ENCODE data around the gene TSPAN14. TPM values are rescaled to one million over a fixed set of nuclear protein-coding genes. Genes with fewer than 3 reads are reported as not detected.
A peak's percentile ranks its signal among the peaks of the same experiment; 100 is the strongest.

The TSPAN14 gene
- polyA plus RNA-seq, 4 donors: 7.4 to 69.4 (median 32.4) TPM

DNA sequence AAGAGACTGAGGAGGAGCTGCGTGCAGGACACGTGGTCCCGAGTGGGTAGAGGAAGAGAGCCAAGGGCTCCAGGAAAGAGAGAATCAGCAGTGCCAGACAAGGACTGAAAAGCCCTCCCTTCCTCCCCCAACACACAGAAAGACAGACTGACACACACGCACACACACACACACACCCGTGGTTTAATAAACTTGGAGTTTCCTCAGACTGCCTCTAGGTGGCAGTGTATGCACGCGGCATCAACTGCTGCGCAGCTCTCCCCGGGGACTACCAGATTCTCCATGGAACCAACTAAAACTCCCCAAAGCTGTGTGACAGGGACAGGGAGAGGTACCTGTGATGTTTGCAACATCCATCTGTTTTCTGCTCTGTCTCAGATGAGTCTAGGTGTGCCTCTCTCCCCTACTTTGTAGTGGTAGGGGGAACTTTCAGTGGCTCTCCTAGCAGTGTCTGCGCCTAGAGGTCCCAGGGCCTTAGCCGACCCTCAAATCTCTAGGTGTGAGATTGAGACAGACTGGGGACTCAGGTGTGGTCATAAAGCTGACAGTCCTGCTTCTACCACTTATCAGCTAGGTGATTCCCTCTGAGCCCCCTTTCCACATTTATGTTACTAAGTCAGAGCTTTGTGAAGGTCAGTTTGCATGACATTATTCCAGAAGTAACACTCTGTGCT, 9.3 kb upstream of the TSPAN14 start:
- Histone ChIP-seq H3K27me3 (ENCODE audit: control insufficient read depth in 3 of 3, insufficient read depth in 3 of 3, low read length in 3 of 3) (no peaks in the 10 kb centered on the region), H3K9me3 (ENCODE audit: control insufficient read depth in 2 of 2, insufficient read depth in 1 of 2, low read depth in 1 of 2, low read length in 1 of 2) (no peaks in the 10 kb centered on the region), H3K4me3 (ENCODE audit: low read depth in 1 of 3, low read length in 3 of 3) (no peak overlapping the region), H3K36me3 (ENCODE audit: control insufficient read depth in 3 of 3, insufficient read depth in 2 of 3, low read depth in 1 of 3, low read length in 3 of 3) (no peaks in the 10 kb centered on the region), H3K27ac (ENCODE audit: low read depth in 1 of 3, low read length in 2 of 3) (no peak overlapping the region), H3K4me1 (ENCODE audit: control insufficient read depth in 3 of 3, insufficient read depth in 2 of 3, low read depth in 1 of 3, low read length in 2 of 3) (peaks cover 0 to 8% (median 0%) of the 10 kb centered on the region in 3 donors)
- no peak for FAIRE-seq
- DNase-seq: peak; percentile 64 to 72
- WGBS, 3 donors: 18 to 22% (median 19%) methylated on average over 11 of the region's 11 CpGs

DNA sequence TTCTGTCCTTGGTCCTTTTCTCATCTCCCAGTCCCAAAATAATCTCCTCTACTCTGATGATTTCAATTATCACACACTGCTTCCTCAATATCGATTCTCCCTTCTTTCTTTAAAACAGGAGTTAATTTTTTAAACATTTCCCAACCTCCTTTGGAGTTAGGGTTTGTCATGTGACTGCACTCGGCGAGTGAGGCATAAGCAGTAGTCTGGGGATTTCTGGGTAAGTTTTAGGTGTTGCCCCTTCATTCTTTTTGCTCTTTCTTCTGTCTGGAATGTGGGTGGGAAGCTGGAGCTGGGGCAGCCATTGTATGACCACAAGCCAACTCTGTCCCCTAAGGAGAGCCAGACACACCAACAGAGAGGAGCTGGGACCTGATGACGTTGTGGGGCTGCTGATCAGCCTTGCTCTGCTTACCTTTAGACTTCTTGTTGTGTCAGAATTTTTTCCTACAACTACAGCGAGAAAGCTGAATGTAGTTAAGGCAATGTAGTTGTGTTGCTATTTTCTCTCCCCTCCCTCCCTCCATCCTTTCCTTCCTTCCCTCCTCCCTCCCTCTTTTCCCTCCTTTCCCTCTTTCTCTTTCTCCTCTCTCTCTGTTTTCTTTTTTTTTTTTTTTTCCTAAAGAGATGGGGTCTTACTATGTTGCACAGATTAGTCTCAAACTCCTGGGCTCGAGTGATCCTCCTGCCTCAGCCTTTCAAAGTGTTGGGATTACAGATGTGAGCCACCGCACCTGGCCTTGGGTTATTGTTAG, 6.5 kb upstream of the TSPAN14 start:
- no peak for FAIRE-seq
- WGBS, 3 donors: 64 to 77% (median 76%) methylated on average over 7 of the region's 7 CpGs
- no peak for DNase-seq
- Histone ChIP-seq H3K27me3 (ENCODE audit: control insufficient read depth in 3 of 3, insufficient read depth in 3 of 3, low read length in 3 of 3) (no peaks in the 10 kb centered on the region), H3K27ac (ENCODE audit: low read depth in 1 of 3, low read length in 2 of 3) (no peak overlapping the region), H3K36me3 (ENCODE audit: control insufficient read depth in 3 of 3, insufficient read depth in 2 of 3, low read depth in 1 of 3, low read length in 3 of 3) (no peaks in the 10 kb centered on the region), H3K9me3 (ENCODE audit: control insufficient read depth in 2 of 2, insufficient read depth in 1 of 2, low read depth in 1 of 2, low read length in 1 of 2) (no peaks in the 10 kb centered on the region), H3K4me1 (ENCODE audit: control insufficient read depth in 3 of 3, insufficient read depth in 2 of 3, low read depth in 1 of 3, low read length in 2 of 3) (peaks cover 0 to 10% (median 0%) of the 10 kb centered on the region in 3 donors), H3K4me3 (ENCODE audit: low read depth in 1 of 3, low read length in 3 of 3) (no peak overlapping the region)

- Histone ChIP-seq H3K27ac (ENCODE audit: low read depth in 1 of 3, low read length in 2 of 3) (no peak overlapping the region), H3K36me3 (ENCODE audit: control insufficient read depth in 3 of 3, insufficient read depth in 2 of 3, low read depth in 1 of 3, low read length in 3 of 3) (no peaks in the 10 kb centered on the region), H3K27me3 (ENCODE audit: control insufficient read depth in 3 of 3, insufficient read depth in 3 of 3, low read length in 3 of 3) (no peaks in the 10 kb centered on the region), H3K4me3 (ENCODE audit: low read depth in 1 of 3, low read length in 3 of 3) (no peak overlapping the region), H3K4me1 (ENCODE audit: control insufficient read depth in 3 of 3, insufficient read depth in 2 of 3, low read depth in 1 of 3, low read length in 2 of 3) (peaks cover 0 to 14% (median 0%) of the 10 kb centered on the region in 3 donors), H3K9me3 (ENCODE audit: control insufficient read depth in 2 of 2, insufficient read depth in 1 of 2, low read depth in 1 of 2, low read length in 1 of 2) (no peaks in the 10 kb centered on the region)
- 96 to 97% (median 96%) methylated on average over 4 of the region's 4 CpGs for WGBS, 3 donors
- FAIRE-seq: no peak
- no peak for DNase-seq
These were observed 5.7 kb upstream of the TSPAN14 start for GRCh38 chr10:80448209-80448942.

GRCh38 chr10:80449520-80449919, 4.6 kb upstream of the TSPAN14 start:
- H3K27ac ChIP-seq (ENCODE audit: low read depth in 1 of 3, low read length in 2 of 3): peak overlapping the region in 1 of 3 donors; percentile 33
- FAIRE-seq (no peak), DNase-seq (peak in 1 of 2 donors; percentile 43)
- no peaks in the 10 kb centered on the region for H3K27me3 ChIP-seq (ENCODE audit: control insufficient read depth in 3 of 3, insufficient read depth in 3 of 3, low read length in 3 of 3)
- H3K9me3 ChIP-seq (ENCODE audit: control insufficient read depth in 2 of 2, insufficient read depth in 1 of 2, low read depth in 1 of 2, low read length in 1 of 2): no peaks in the 10 kb centered on the region
- WGBS, 3 donors: 46 to 66% (median 59%) methylated on average over 2 of the region's 2 CpGs
- H3K4me1 ChIP-seq (ENCODE audit: control insufficient read depth in 3 of 3, insufficient read depth in 2 of 3, low read depth in 1 of 3, low read length in 2 of 3): peaks cover 0 to 17% (median 0%) of the 10 kb centered on the region in 3 donors
- H3K4me3 ChIP-seq (ENCODE audit: low read depth in 1 of 3, low read length in 3 of 3): no peak overlapping the region
- H3K36me3 ChIP-seq (ENCODE audit: control insufficient read depth in 3 of 3, insufficient read depth in 2 of 3, low read depth in 1 of 3, low read length in 3 of 3): no peaks in the 10 kb centered on the region

GRCh38 chr10:80451132-80451531, 3.0 kb upstream of the TSPAN14 start:
- Histone ChIP-seq H3K27ac (ENCODE audit: low read depth in 1 of 3, low read length in 2 of 3) (no peak overlapping the region), H3K4me3 (ENCODE audit: low read depth in 1 of 3, low read length in 3 of 3) (no peak overlapping the region), H3K27me3 (ENCODE audit: control insufficient read depth in 3 of 3, insufficient read depth in 3 of 3, low read length in 3 of 3) (no peaks in the 10 kb centered on the region), H3K9me3 (ENCODE audit: control insufficient read depth in 2 of 2, insufficient read depth in 1 of 2, low read depth in 1 of 2, low read length in 1 of 2) (no peaks in the 10 kb centered on the region), H3K36me3 (ENCODE audit: control insufficient read depth in 3 of 3, insufficient read depth in 2 of 3, low read depth in 1 of 3, low read length in 3 of 3) (no peaks in the 10 kb centered on the region), H3K4me1 (ENCODE audit: control insufficient read depth in 3 of 3, insufficient read depth in 2 of 3, low read depth in 1 of 3, low read length in 2 of 3) (peaks cover 0 to 26% (median under 1%) of the 10 kb centered on the region in 3 donors)
- DNase-seq (no peak), FAIRE-seq (no peak)
- 94 to 100% (median 95%) methylated on average over 1 of the region's 1 CpG for WGBS, 3 donors

DNA sequence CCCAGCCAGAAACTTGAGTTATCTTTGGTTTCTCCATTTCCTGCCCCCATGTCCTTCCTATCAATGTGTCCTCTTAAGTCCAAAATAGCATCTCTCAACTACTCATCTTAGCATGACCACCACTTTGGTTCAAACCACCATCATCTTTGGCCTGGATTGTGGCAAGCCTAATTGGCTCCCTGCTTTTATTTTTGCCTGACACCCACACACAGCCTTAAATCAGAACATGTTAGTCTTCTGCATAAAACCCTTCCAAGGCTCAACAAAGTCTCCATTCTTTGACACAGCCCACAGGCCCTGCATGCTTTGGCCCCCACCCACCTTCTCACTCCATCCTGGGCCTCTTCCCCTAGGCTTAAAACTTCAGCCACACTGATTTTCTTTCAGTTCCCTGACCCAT, 2.0 kb upstream of the TSPAN14 start:
- no peak overlapping the region for H3K27ac ChIP-seq (ENCODE audit: low read depth in 1 of 3, low read length in 2 of 3)
- no peaks in the 10 kb centered on the region for H3K9me3 ChIP-seq (ENCODE audit: control insufficient read depth in 2 of 2, insufficient read depth in 1 of 2, low read depth in 1 of 2, low read length in 1 of 2)
- FAIRE-seq (no peak), DNase-seq (no peak)
- H3K36me3 ChIP-seq (ENCODE audit: control insufficient read depth in 3 of 3, insufficient read depth in 2 of 3, low read depth in 1 of 3, low read length in 3 of 3): no peaks in the 10 kb centered on the region
- H3K4me1 ChIP-seq (ENCODE audit: control insufficient read depth in 3 of 3, insufficient read depth in 2 of 3, low read depth in 1 of 3, low read length in 2 of 3): peaks cover 2 to 31% (median 5%) of the 10 kb centered on the region in 3 donors
- no peaks in the 10 kb centered on the region for H3K27me3 ChIP-seq (ENCODE audit: control insufficient read depth in 3 of 3, insufficient read depth in 3 of 3, low read length in 3 of 3)
- H3K4me3 ChIP-seq (ENCODE audit: low read depth in 1 of 3, low read length in 3 of 3): no peak overlapping the region

- DNase-seq (no peak), FAIRE-seq (no peak)
- WGBS, 3 donors: 73 to 85% (median 82%) methylated on average over 4 of the region's 4 CpGs
- no peaks in the 10 kb centered on the region for H3K27me3 ChIP-seq (ENCODE audit: control insufficient read depth in 3 of 3, insufficient read depth in 3 of 3, low read length in 3 of 3)
- peaks cover 2 to 35% (median 8%) of the 10 kb centered on the region in 3 donors for H3K4me1 ChIP-seq (ENCODE audit: control insufficient read depth in 3 of 3, insufficient read depth in 2 of 3, low read depth in 1 of 3, low read length in 2 of 3)
- H3K4me3 ChIP-seq (ENCODE audit: low read depth in 1 of 3, low read length in 3 of 3): no peak overlapping the region
- H3K36me3 ChIP-seq (ENCODE audit: control insufficient read depth in 3 of 3, insufficient read depth in 2 of 3, low read depth in 1 of 3, low read length in 3 of 3): peaks cover 0 to 2% (median 0%) of the 10 kb centered on the region in 3 donors
- no peaks in the 10 kb centered on the region for H3K9me3 ChIP-seq (ENCODE audit: control insufficient read depth in 2 of 2, insufficient read depth in 1 of 2, low read depth in 1 of 2, low read length in 1 of 2)
- no peak overlapping the region for H3K27ac ChIP-seq (ENCODE audit: low read depth in 1 of 3, low read length in 2 of 3)
These were observed 1.5 kb upstream of the TSPAN14 start for GRCh38 chr10:80452640-80453039.

- Histone ChIP-seq H3K4me1 (ENCODE audit: control insufficient read depth in 3 of 3, insufficient read depth in 2 of 3, low read depth in 1 of 3, low read length in 2 of 3) (peaks cover 7 to 41% (median 9%) of the 10 kb centered on the region in 3 donors), H3K4me3 (ENCODE audit: low read depth in 1 of 3, low read length in 3 of 3) (peak overlapping the region in 2 of 3 donors; percentile 47 to 82), H3K27ac (ENCODE audit: low read depth in 1 of 3, low read length in 2 of 3) (peak overlapping the region; percentile 61 to 85 (median 81)), H3K9me3 (ENCODE audit: control insufficient read depth in 2 of 2, insufficient read depth in 1 of 2, low read depth in 1 of 2, low read length in 1 of 2) (no peaks in the 10 kb centered on the region), H3K27me3 (ENCODE audit: control insufficient read depth in 3 of 3, insufficient read depth in 3 of 3, low read length in 3 of 3) (no peaks in the 10 kb centered on the region), H3K36me3 (ENCODE audit: control insufficient read depth in 3 of 3, insufficient read depth in 2 of 3, low read depth in 1 of 3, low read length in 3 of 3) (peaks cover 0 to 8% (median 0%) of the 10 kb centered on the region in 3 donors)
- 35 to 44% (median 38%) methylated on average over 23 of the region's 23 CpGs for WGBS, 3 donors
- FAIRE-seq: no peak
- DNase-seq: no peak
These were observed 861 bp upstream of the TSPAN14 start for GRCh38 chr10:80453056-80453841.

Measured in small intestine (tissue), 7 donors.